Chondrocyte (in vitro differentiated cells): ENCODE data around the gene ETV4. TPM values are rescaled to one million over a fixed set of nuclear protein-coding genes. Genes with fewer than 3 reads are reported as not detected.

Experiments
- DNase-seq: peaks from one replicate; pipeline ENCODE4 v3.0.0; 2021; ENCODE audit warnings: mixed read lengths, low spot score
- H3K27ac Mint-ChIP-seq: one replicate; pipeline ENCODE4 v1.8.0; 2021; ENCODE audit warnings: mild to moderate bottlenecking, moderate library complexity, mixed read lengths; ENCODE audit not compliant: unreplicated experiment
- H3K27me3 Mint-ChIP-seq: 2 replicates; pipeline ENCODE4 v1.8.0; 2021; ENCODE audit warnings: low read depth, mixed read lengths
- H3K36me3 Mint-ChIP-seq: 2 replicates; pipeline ENCODE4 v1.8.0; 2021; ENCODE audit warnings: low read depth, mixed read lengths
- H3K4me1 Mint-ChIP-seq: 2 replicates; pipeline ENCODE4 v1.8.0; 2021; ENCODE audit warnings: low read depth, mild to moderate bottlenecking, mixed read lengths
- H3K4me3 Mint-ChIP-seq: one replicate; pipeline ENCODE4 v1.8.0; 2021; ENCODE audit warnings: mild to moderate bottlenecking, moderate library complexity, mixed read lengths; ENCODE audit not compliant: unreplicated experiment
- H3K9me3 Mint-ChIP-seq: 2 replicates; pipeline ENCODE4 v1.8.0; 2021; ENCODE audit warnings: low read depth, mixed read lengths
- CTCF ChIP-seq: fragments of 200-600 bp; sonication (generic); IDR thresholded peaks from 2 replicates; pipeline ENCODE4 v1.5.0; 2021; ENCODE audit warnings: antibody characterized with exemption, mild to moderate bottlenecking, moderate library complexity
- total RNA-seq: library from RNA; stranded (reverse); gene quantifications from 3 replicates; pipeline ENCODE4 v1.2.1, GENCODE V29; 2021

ETV4 gene
- total RNA-seq, 1 donor from 2014 or later: 1.1 TPM

GRCh38 chr17:43526886-43527648, 19.1 kb downstream of the ETV4 start:
- Mint-ChIP-seq H3K4me1 (peaks cover 57% of the 10 kb centered on the region), H3K27me3 (no peaks in the 10 kb centered on the region)

DNA sequence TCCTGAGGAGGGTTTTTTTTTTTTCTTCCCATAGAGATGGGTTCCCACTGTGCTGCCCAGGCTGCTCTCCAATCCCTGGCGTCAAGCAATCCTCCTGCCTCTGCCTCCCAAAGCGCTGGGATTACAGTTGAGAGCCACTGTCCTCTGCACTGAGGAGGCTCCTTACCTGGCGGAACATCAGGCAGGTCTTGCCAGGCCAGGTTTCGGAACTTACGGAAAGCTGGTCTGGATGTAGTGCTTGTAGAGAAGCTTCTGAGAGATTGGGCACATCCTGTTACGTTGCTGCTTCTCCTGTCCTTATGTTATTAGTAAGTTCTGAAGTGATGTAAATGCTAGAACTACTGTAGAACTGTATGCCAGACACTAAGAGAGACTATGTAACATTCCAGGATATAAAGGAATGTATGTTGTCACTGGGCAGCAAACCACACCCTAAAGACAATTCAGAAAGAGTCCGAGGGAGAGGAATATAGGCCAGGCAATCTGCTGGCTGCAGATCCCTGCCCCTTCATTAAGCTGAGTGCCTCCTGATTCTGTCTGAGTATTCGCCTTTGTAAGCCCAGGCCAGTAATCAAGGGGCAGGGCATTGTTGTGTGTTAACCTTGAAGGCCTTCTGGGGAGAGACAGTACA, 21.1 kb downstream of the ETV4 start:
- Mint-ChIP-seq H3K4me3 (no peak overlapping the region), H3K9me3 (no peaks in the 10 kb centered on the region), H3K27ac (peak overlapping the region; percentile 89), H3K4me1 (peaks cover 44% of the 10 kb centered on the region), H3K27me3 (no peaks in the 10 kb centered on the region), H3K36me3 (peaks cover 18% of the 10 kb centered on the region)
- DNase-seq: no peak
- TF ChIP-seq CTCF: no peak

More at GRCh38 chr17:43526886-43527648, 19.1 kb downstream of the ETV4 start:
- TF ChIP-seq CTCF: no peak
- peaks cover 9% of the 10 kb centered on the region for H3K36me3 Mint-ChIP-seq
- H3K4me3 Mint-ChIP-seq: no peak overlapping the region
- H3K27ac Mint-ChIP-seq: no peak overlapping the region
- H3K9me3 Mint-ChIP-seq: no peaks in the 10 kb centered on the region
- no peak for DNase-seq

DNA sequence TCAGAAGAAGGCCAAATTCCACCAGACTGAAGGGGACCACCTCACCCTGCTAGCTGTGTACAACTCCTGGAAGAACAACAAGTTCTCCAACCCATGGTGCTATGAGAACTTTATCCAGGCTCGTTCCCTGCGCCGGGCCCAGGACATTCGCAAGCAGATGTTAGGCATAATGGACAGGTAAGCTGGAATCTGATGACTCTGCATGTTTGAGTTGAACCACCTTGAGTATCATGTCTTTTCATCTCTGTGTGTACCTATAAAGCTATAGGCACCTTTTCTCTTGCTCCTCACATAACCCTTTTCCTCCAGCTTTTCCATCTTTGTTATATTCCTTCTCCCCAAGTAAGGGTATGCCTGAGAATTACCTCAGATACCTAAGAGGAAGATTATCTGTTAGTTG, 24.8 kb downstream of the ETV4 start:
- Mint-ChIP-seq H3K27me3 (no peaks in the 10 kb centered on the region), H3K9me3 (no peaks in the 10 kb centered on the region), H3K4me1 (peaks cover 47% of the 10 kb centered on the region), H3K27ac (no peak overlapping the region), H3K36me3 (peaks cover 22% of the 10 kb centered on the region), H3K4me3 (no peak overlapping the region)
- DNase-seq: no peak
- TF ChIP-seq CTCF: no peak

DNA sequence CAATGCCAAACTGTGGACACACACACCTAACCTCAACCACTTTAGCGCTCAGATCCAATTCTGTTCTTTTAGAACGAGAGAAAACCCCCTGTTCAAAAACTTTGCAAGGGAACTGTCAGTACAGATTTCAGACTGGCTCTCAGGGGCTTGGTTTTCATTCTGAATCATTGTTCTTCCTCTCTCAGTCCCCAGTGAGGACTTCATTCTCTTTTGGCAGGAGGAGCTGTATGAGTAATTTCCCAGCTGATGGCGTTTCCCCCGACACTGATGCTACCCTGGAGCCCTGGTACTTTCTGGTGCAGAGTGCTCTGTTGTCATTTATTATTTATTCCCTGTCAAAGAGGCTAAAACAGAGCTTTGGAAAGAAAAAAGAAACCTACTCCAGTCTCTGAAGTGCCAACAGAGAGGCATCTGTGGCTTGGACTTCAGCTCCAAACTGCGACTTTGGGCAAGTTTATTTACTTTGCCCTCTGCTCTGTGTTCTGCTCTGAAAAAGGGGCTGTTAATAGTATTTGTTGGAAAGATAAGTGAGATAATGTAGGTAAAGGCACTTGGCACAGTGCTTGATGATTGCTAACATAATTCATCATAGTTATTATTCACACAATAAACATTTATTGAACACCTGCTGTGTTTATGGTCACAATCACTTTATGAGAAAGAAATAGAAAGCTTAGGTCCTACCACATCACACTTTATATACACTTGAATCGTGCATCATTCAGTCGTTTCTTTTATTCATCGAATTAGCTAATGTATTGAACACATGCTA, 28.3 kb downstream of the ETV4 start:
- Mint-ChIP-seq H3K27ac (peak overlapping the region; percentile 90), H3K9me3 (no peaks in the 10 kb centered on the region), H3K4me1 (peaks cover 24% of the 10 kb centered on the region), H3K36me3 (peaks cover 22% of the 10 kb centered on the region), H3K27me3 (no peaks in the 10 kb centered on the region), H3K4me3 (no peak overlapping the region)
- DNase-seq: no peak
- no peak for TF ChIP-seq CTCF

GRCh38 chr17:43517161-43517560, 29.0 kb downstream of the ETV4 start:
- no peak overlapping the region for H3K4me3 Mint-ChIP-seq
- peaks cover 24% of the 10 kb centered on the region for H3K4me1 Mint-ChIP-seq
- no peak for TF ChIP-seq CTCF
- H3K27ac Mint-ChIP-seq: peak overlapping the region; percentile 90
- H3K36me3 Mint-ChIP-seq: peaks cover 27% of the 10 kb centered on the region
- no peak for DNase-seq
- H3K27me3 Mint-ChIP-seq: no peaks in the 10 kb centered on the region
- no peaks in the 10 kb centered on the region for H3K9me3 Mint-ChIP-seq
